Endothelial cell of umbilical vein (primary cell): ENCODE data around the gene ITGB1BP1.

ENCODE experiments used
- CTCF ChIP-seq, 2 donors: IDR thresholded peaks; 1 replicate in 1 of 2; 2 replicates in 1 of 2; pipeline ENCODE4 v1.5.1; 2011; ENCODE audit warnings: low read length in 2 of 2, mild to moderate bottlenecking in 2 of 2, moderate library complexity in 2 of 2, control low read depth in 1 of 2, inconsistent platforms in 1 of 2, low read depth in 1 of 2; ENCODE audit not compliant: insufficient read depth in 1 of 2; ENCODE audit errors: extremely low read depth in 1 of 2
- EZH2 ChIP-seq: IDR thresholded peaks from 2 replicates; pipeline ENCODE4 v1.6.1; 2012; ENCODE audit warnings: borderline replicate concordance, low read depth, mild to moderate bottlenecking, moderate library complexity, low read length, inconsistent platforms; ENCODE audit not compliant: severe bottlenecking
- GATA2 ChIP-seq: IDR thresholded peaks from 2 replicates; pipeline ENCODE4 v1.7.0; 2011; ENCODE audit warnings: low read depth, mild to moderate bottlenecking, moderate library complexity, mixed read lengths, low read length; ENCODE audit not compliant: insufficient read length, insufficient read depth
- JUN ChIP-seq: IDR thresholded peaks from 2 replicates; pipeline ENCODE4 v1.6.1; 2011; ENCODE audit warnings: borderline replicate concordance, low read depth; ENCODE audit not compliant: insufficient read length, insufficient read depth
- MAX ChIP-seq: IDR thresholded peaks from 2 replicates; pipeline ENCODE4 v1.6.1; 2011; ENCODE audit not compliant: insufficient read depth, insufficient read length
- MYC ChIP-seq: IDR thresholded peaks from one replicate; pipeline ENCODE4 v1.6.1; 2011; ENCODE audit warnings: mild to moderate bottlenecking, low read depth, low read length
- POLR2A ChIP-seq: IDR thresholded peaks from 2 replicates; pipeline ENCODE4 v1.6.1; 2012; ENCODE audit warnings: low read depth, mild to moderate bottlenecking, control low read depth, low read length
- POLR2AphosphoS5 ChIP-seq: IDR thresholded peaks from 2 replicates; pipeline ENCODE4 v1.6.1; 2012; ENCODE audit warnings: low read depth, mild to moderate bottlenecking, control low read depth, low read length, moderate library complexity; ENCODE audit not compliant: insufficient read depth

- TF ChIP-seq CTCF (IDR thresholded peaks at IDR 0.05; ENCODE audit: extremely low read depth in 1 of 2, insufficient read depth in 1 of 2, low read depth in 1 of 2, low read length in 2 of 2) (no peak), MAX (no peak), EZH2 (no peak), POLR2A (no peak), GATA2 (no peak), POLR2AphosphoS5 (no peak), JUN (no peak), MYC (no peak)
Measured at GRCh38 chr2:9412781-9413180, 10.5 kb downstream of the ITGB1BP1 start.
